ENCODE data around the gene CCDC28A.

The CCDC28A gene

GRCh38 chr6:138734585-138734984 lies 39.0 kb upstream of the CCDC28A start:
- TF ChIP-seq, protein P1, sequence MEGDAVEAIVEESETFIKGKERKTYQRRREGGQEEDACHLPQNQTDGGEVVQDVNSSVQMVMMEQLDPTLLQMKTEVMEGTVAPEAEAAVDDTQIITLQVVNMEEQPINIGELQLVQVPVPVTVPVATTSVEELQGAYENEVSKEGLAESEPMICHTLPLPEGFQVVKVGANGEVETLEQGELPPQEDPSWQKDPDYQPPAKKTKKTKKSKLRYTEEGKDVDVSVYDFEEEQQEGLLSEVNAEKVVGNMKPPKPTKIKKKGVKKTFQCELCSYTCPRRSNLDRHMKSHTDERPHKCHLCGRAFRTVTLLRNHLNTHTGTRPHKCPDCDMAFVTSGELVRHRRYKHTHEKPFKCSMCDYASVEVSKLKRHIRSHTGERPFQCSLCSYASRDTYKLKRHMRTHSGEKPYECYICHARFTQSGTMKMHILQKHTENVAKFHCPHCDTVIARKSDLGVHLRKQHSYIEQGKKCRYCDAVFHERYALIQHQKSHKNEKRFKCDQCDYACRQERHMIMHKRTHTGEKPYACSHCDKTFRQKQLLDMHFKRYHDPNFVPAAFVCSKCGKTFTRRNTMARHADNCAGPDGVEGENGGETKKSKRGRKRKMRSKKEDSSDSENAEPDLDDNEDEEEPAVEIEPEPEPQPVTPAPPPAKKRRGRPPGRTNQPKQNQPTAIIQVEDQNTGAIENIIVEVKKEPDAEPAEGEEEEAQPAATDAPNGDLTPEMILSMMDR (IDR thresholded peaks at IDR 0.05; ENCODE audit: low read depth, low read length) = no peak
- no peak overlapping the region for H3K4me3 ChIP-seq (replicated peaks in 1 of 2; ENCODE audit: low read depth in 2 of 2, low read length in 2 of 2)
- no peak for DNase-seq (ENCODE audit: low read depth in 2 of 2)

DNA sequence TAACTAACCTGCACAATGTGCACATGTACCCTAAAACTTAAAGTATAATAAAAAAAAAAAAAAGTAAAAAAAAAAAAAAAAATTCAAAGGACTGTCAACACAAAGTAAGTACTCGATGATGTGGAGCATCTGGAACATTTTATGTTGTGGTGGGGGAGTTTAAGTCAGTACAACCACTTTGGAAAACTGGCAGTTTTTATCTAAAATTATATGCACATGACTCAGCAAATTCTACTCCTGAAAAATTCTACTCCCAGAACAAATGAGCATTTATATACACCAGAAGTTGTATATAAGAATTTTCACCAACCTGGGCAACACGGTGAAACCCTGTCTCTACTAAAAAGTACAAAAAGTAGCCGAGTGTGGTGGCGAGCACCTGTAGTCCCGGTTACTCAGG lies 36.9 kb upstream of the CCDC28A start:
- no peak overlapping the region for H3K4me3 ChIP-seq (replicated peaks in 1 of 2; ENCODE audit: low read depth in 2 of 2, low read length in 2 of 2)
- TF ChIP-seq, protein P1 (IDR thresholded peaks at IDR 0.05; ENCODE audit: low read depth, low read length) = no peak
- peak in 1 of 2 donors; percentile 22 for DNase-seq (ENCODE audit: low read depth in 2 of 2)

- DNase-seq (ENCODE audit: low read depth in 2 of 2) = no peak
- no peak overlapping the region for H3K4me3 ChIP-seq (replicated peaks in 1 of 2; ENCODE audit: low read depth in 2 of 2, low read length in 2 of 2)
- TF ChIP-seq, protein P1 (IDR thresholded peaks at IDR 0.05; ENCODE audit: low read depth, low read length) = no peak
These were observed 21.6 kb upstream of the CCDC28A start for GRCh38 chr6:138752017-138752416.

DNA sequence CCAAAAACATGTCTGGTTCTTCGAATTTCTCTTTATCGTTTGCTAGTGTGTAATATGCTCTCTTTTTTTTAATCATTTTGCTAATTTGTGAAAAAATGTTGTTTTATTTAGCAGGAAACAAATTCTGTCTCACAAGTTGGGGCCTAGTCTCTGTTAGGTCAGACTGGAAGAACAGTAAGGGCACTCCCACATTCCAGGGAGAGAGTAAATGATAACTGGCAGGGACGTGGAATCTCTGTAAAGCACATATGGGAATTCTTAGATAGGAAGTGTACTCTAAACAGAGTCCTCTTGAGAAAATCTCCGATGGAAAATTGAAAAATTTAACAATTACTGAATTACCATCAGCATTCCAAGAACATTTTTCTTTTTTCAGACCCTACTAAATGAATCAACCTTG lies 16.4 kb upstream of the CCDC28A start:
- TF ChIP-seq, protein P1 (IDR thresholded peaks at IDR 0.05; ENCODE audit: low read depth, low read length) = no peak
- DNase-seq (ENCODE audit: low read depth in 2 of 2) = peak; percentile 16 to 67
- no peak overlapping the region for H3K4me3 ChIP-seq (replicated peaks in 1 of 2; ENCODE audit: low read depth in 2 of 2, low read length in 2 of 2)

GRCh38 chr6:138765896-138766655 lies 7.5 kb upstream of the CCDC28A start:
- peak; percentile 66 to 72 for DNase-seq (ENCODE audit: low read depth in 2 of 2)
- TF ChIP-seq, protein P1 (IDR thresholded peaks at IDR 0.05; ENCODE audit: low read depth, low read length) = peak; percentile 52
- H3K4me3 ChIP-seq (replicated peaks in 1 of 2; ENCODE audit: low read depth in 2 of 2, low read length in 2 of 2) = no peak overlapping the region

GRCh38 chr6:138769102-138769676 lies 4.4 kb upstream of the CCDC28A start:
- TF ChIP-seq, protein P1 (IDR thresholded peaks at IDR 0.05; ENCODE audit: low read depth, low read length) = no peak
- no peak overlapping the region for H3K4me3 ChIP-seq (replicated peaks in 1 of 2; ENCODE audit: low read depth in 2 of 2, low read length in 2 of 2)
- DNase-seq (ENCODE audit: low read depth in 2 of 2) = peak in 1 of 2 donors; percentile 51

All from cardiac fibroblast (primary cell).